K562 (cell line): ENCODE data around the gene KCNN4. TPM values are rescaled to one million over a fixed set of nuclear protein-coding genes. Genes with fewer than 3 reads are reported as not detected.

Experiments
- ATF1 ChIP-seq, 2 experiments: fragments of 450-650 bp in 1 of 2; IDR thresholded peaks; 2 replicates each; pipeline ENCODE4 v1.6.1; 2016; ENCODE audit warnings: missing compliant biosample characterization in 1 of 2, missing genetic modification characterization in 1 of 2
- CC2D1A ChIP-seq: fragments of 450-650 bp; IDR thresholded peaks from 2 replicates; pipeline ENCODE4 v1.6.1; 2017; ENCODE audit warnings: mild to moderate bottlenecking
- COPS2 ChIP-seq: fragments of 450-650 bp; conservative IDR thresholded peaks from 2 replicates; pipeline ENCODE4 v1.6.1; 2016; ENCODE audit warnings: mild to moderate bottlenecking, moderate library complexity
- ELF1 ChIP-seq: fragments of 200-800 bp; sonication (Bioruptor generic); IDR thresholded peaks from 2 replicates; pipeline ENCODE4 v1.6.1; 2016; ENCODE audit warnings: missing genetic modification characterization, missing compliant biosample characterization
- ETV1 ChIP-seq: fragments of 450-650 bp; conservative IDR thresholded peaks from 2 replicates; pipeline ENCODE4 v1.6.1; 2016; ENCODE audit warnings: missing genetic modification characterization, control low read depth, low read depth, missing compliant biosample characterization
- FOXA3 ChIP-seq, 2 experiments: fragments of 450-650 bp in 1 of 2; sonication (generic) in 1 of 2; formaldehyde crosslinking; IDR thresholded peaks in 1 of 2; conservative IDR thresholded peaks in 1 of 2; 2 replicates each; pipeline versions ENCODE4 v1.4.0 to v1.8.0; 2020 to 2022; ENCODE audit warnings: mild to moderate bottlenecking in 2 of 2, missing genetic modification reagents in 1 of 2
- IRF1 ChIP-seq: sonication (generic); formaldehyde crosslinking; IDR thresholded peaks from 2 replicates; pipeline ENCODE4 v1.8.0; 2022; ENCODE audit warnings: missing genetic modification reagents, mild to moderate bottlenecking, borderline replicate concordance
- KLF1 ChIP-seq: fragments of 450-650 bp; IDR thresholded peaks from 2 replicates; pipeline ENCODE4 v1.6.1; 2016; ENCODE audit warnings: missing genetic modification characterization, missing compliant biosample characterization
- MAFK ChIP-seq: IDR thresholded peaks from 2 replicates; pipeline ENCODE4 v1.6.1; 2011; ENCODE audit warnings: low read length, improper control_type of control experiment
- NCOA2 ChIP-seq, 2 experiments: fragments of 450-650 bp; IDR thresholded peaks; 2 replicates each; pipeline ENCODE4 v1.6.1; 2018; ENCODE audit warnings: mild to moderate bottlenecking in 2 of 2, moderate library complexity in 1 of 2; ENCODE audit not compliant: partially characterized antibody in 2 of 2
- NR2C2 ChIP-seq, 2 experiments: fragments of 200-800 bp in 1 of 2; sonication (Bioruptor generic) in 1 of 2; sonication (generic) in 1 of 2; formaldehyde crosslinking in 1 of 2; IDR thresholded peaks; 2 replicates each; pipeline versions ENCODE4 v1.6.1 to v1.8.0; 2016 to 2022; ENCODE audit warnings: mild to moderate bottlenecking in 1 of 2, missing compliant biosample characterization in 1 of 2, missing genetic modification characterization in 1 of 2, missing genetic modification reagents in 1 of 2
- NR4A1 ChIP-seq, 2 experiments: fragments of 250-450 bp in 1 of 2; fragments of 450-650 bp in 1 of 2; sonication (Bioruptor Pico) in 1 of 2; IDR thresholded peaks; 2 replicates each; pipeline versions ENCODE4 v1.4.0 to v1.6.1; 2016 to 2020; ENCODE audit warnings: mild to moderate bottlenecking in 2 of 2, missing compliant biosample characterization in 1 of 2, missing genetic modification characterization in 1 of 2, moderate library complexity in 1 of 2
- PCBP2 ChIP-seq: fragments of 200-400 bp; formaldehyde crosslinking; IDR thresholded peaks from 2 replicates; pipeline ENCODE4 v1.6.1; 2018; ENCODE audit warnings: low read length, low read depth, mild to moderate bottlenecking, moderate library complexity; ENCODE audit not compliant: poor library complexity, severe bottlenecking
- SMAD3 ChIP-seq: fragments of 450-650 bp; formaldehyde crosslinking; conservative IDR thresholded peaks from 2 replicates; pipeline ENCODE4 v1.4.0; 2020; ENCODE audit warnings: mild to moderate bottlenecking
- ZNF551 ChIP-seq: fragments of 250-450 bp; sonication (Bioruptor Pico); IDR thresholded peaks from 2 replicates; pipeline ENCODE4 v1.5.0; 2021; ENCODE audit warnings: mild to moderate bottlenecking, moderate library complexity
- ZNF592 ChIP-seq: fragments of 450-650 bp; IDR thresholded peaks from 2 replicates; pipeline ENCODE4 v1.6.1; 2017; ENCODE audit warnings: antibody characterized with exemption, mild to moderate bottlenecking
- polyA plus RNA-seq, 8 experiments: library from polyadenylated mRNA; depleted of rRNA in 4 of 8; stranded (reverse) in 5 of 8; unstranded in 3 of 8; fragments of >200 nt; fragmentation: Nextera tagmentation in 2 of 8; fragmentation: Illumina TruSeq in 1 of 8; extraction: Ambion mirVana in 2 of 8; extraction: Trizol in 1 of 8; gene quantifications; 2 replicates each; pipeline versions ENCODE4 v1.2.1 to v1.2.3, GENCODE V29; 2011 to 2014; ENCODE audit warnings: inconsistent platforms in 1 of 8, missing spikeins in 1 of 8
- total RNA-seq, 7 experiments: library from RNA; depleted of rRNA in 6 of 7; stranded (reverse); fragments of >200 nt in 6 of 7; fragmentation: Illumina TruSeq in 2 of 7; extraction: Trizol in 2 of 7; gene quantifications; 2 replicates each; pipeline versions ENCODE4 v1.2.1 to v1.2.3, GENCODE V29; 2011 to 2021; ENCODE audit warnings: low replicate concordance in 1 of 7
- TF ChIP-seq, protein P1 (sequence below): fragments of 200-800 bp; sonication (Bioruptor generic); IDR thresholded peaks from 2 replicates; pipeline ENCODE4 v1.6.1; 2016; ENCODE audit warnings: missing genetic modification characterization, missing compliant biosample characterization

The KCNN4 gene
- total and polyA plus RNA-seq, 9 of the 15 experiments (the other 6 are each of a cell fraction or from before 2014, with no cell fraction given): 0.53 to 37.7 (median 25.9) TPM

DNA sequence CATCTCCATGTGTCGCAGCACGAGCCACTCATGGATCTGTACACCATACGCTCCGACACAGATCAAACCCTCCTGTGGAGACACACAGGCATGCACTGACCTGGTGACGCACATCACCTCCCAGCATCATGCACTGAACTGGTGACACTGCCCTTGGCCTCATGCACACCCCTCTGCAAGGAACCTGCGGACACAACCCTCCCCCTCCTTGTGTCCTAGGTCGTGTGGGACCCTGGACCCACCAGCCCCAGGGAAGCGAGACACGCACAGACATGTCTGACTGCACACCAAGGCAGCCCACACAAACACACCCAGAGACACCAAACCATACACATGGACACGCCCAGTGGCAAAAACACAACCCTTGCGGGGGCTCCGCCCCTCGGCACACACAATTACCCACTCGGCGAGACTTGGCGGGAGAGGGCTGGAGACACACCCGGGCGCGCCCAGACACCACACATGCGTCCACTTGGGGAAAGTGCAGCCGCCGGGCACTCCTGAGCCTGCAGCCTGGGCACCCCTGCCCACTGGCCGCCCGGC lies 2.0 kb upstream of the KCNN4 start (continued):
- TF ChIP-seq ZNF592: peak; percentile 53; the same call in 1 of the 2 replicates
- TF ChIP-seq FOXA3 (CRISPR knock-in tag; conservative IDR thresholded peaks at IDR 0.05 in 1 of 2, IDR thresholded peaks at IDR 0.05 in 1 of 2): peak in 1 of 2 experiments; percentile 30; a peak in 1 of 4 replicates
- no peak for TF ChIP-seq NCOA2 (IDR thresholded peaks at IDR 0.05; ENCODE audit: partially characterized antibody in 2 of 2)
- TF ChIP-seq NR4A1 (CRISPR knock-in tag; IDR thresholded peaks at IDR 0.05): no peak
- TF ChIP-seq NR4A1 (tag; IDR thresholded peaks at IDR 0.05): no peak; the same call in 1 of the 2 replicates
- TF ChIP-seq PCBP2: no peak
- no peak for TF ChIP-seq MAFK
- no peak for TF ChIP-seq ETV1 (tag)
- no peak for TF ChIP-seq SMAD3 (CRISPR knock-in tag)
- TF ChIP-seq KLF1 (tag): 0 out of 2 replicates have a peak, but pooled peaks have one; percentile 31
- no peak for TF ChIP-seq ZNF551
- TF ChIP-seq, protein P1, sequence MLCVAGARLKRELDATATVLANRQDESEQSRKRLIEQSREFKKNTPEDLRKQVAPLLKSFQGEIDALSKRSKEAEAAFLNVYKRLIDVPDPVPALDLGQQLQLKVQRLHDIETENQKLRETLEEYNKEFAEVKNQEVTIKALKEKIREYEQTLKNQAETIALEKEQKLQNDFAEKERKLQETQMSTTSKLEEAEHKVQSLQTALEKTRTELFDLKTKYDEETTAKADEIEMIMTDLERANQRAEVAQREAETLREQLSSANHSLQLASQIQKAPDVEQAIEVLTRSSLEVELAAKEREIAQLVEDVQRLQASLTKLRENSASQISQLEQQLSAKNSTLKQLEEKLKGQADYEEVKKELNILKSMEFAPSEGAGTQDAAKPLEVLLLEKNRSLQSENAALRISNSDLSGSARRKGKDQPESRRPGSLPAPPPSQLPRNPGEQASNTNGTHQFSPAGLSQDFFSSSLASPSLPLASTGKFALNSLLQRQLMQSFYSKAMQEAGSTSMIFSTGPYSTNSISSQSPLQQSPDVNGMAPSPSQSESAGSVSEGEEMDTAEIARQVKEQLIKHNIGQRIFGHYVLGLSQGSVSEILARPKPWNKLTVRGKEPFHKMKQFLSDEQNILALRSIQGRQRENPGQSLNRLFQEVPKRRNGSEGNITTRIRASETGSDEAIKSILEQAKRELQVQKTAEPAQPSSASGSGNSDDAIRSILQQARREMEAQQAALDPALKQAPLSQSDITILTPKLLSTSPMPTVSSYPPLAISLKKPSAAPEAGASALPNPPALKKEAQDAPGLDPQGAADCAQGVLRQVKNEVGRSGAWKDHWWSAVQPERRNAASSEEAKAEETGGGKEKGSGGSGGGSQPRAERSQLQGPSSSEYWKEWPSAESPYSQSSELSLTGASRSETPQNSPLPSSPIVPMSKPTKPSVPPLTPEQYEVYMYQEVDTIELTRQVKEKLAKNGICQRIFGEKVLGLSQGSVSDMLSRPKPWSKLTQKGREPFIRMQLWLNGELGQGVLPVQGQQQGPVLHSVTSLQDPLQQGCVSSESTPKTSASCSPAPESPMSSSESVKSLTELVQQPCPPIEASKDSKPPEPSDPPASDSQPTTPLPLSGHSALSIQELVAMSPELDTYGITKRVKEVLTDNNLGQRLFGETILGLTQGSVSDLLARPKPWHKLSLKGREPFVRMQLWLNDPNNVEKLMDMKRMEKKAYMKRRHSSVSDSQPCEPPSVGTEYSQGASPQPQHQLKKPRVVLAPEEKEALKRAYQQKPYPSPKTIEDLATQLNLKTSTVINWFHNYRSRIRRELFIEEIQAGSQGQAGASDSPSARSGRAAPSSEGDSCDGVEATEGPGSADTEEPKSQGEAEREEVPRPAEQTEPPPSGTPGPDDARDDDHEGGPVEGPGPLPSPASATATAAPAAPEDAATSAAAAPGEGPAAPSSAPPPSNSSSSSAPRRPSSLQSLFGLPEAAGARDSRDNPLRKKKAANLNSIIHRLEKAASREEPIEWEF (CRISPR knock-in tag): no peak
- TF ChIP-seq NR2C2 (CRISPR knock-in tag; IDR thresholded peaks at IDR 0.05): no peak
- no peak for TF ChIP-seq NR2C2 (tag; IDR thresholded peaks at IDR 0.05)
- TF ChIP-seq CC2D1A: no peak
- no peak for TF ChIP-seq ELF1 (tag)
- TF ChIP-seq IRF1 (CRISPR knock-in tag): no peak
- TF ChIP-seq COPS2: no peak
- no peak for TF ChIP-seq ATF1 (CRISPR knock-in tag; IDR thresholded peaks at IDR 0.05)
- peak; percentile 27; the same call in 1 of the 2 replicates for TF ChIP-seq ATF1 (tag; IDR thresholded peaks at IDR 0.05)
